HEK293 (cell line): ENCODE measurements around the gene LBHD2.

Source experiments
- PRDM1 ChIP-seq: fragments of 450-650 bp; formaldehyde crosslinking; IDR thresholded peaks from 2 replicates; pipeline ENCODE4; 2016; ENCODE audit warnings: missing biosample characterization, missing genetic modification characterization
- ZNF133 ChIP-seq: fragments of 450-650 bp; formaldehyde crosslinking; IDR thresholded peaks from 2 replicates; pipeline ENCODE4 v1.5.1; 2016; ENCODE audit warnings: missing biosample characterization, missing genetic modification characterization

- no peak for TF ChIP-seq PRDM1 (tag by site-specific recombination)
- TF ChIP-seq ZNF133 (tag by site-specific recombination) = no peak
These were observed 18.1 kb downstream of the LBHD2 start for GRCh38 chr14:103101963-103102688.
